Measurements from ENCODE around the gene CLEC1B. TPM values are rescaled to one million over a fixed set of nuclear protein-coding genes. Genes with fewer than 3 reads are reported as not detected.

Gene CLEC1B
- not detected in 2 replicates for total RNA-seq

DNA sequence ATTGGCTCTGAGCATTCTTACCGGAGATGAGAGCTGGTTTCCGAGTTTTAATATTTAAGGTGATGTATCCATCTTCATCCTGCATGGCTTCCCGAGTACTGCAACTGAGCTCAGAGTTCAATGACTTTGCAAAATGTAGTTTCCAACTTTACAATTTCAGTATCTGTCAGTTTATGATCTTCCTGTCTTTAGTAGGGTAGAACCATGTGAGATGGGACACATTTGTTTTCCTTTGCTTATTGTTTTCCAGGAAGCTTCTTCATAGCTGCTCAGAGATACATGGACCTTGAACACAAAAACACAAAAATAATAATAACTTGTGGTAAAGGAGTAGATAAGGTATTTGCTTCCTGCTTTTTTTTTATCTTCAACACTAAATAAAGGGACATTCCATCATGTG lies at the start of gene CLEC1B:
TSS of gene CLEC1B (minus strand) at position 106 of the 400 bp plus-strand sequence. CDS start at position 85, 21 bp downstream.

DNA sequence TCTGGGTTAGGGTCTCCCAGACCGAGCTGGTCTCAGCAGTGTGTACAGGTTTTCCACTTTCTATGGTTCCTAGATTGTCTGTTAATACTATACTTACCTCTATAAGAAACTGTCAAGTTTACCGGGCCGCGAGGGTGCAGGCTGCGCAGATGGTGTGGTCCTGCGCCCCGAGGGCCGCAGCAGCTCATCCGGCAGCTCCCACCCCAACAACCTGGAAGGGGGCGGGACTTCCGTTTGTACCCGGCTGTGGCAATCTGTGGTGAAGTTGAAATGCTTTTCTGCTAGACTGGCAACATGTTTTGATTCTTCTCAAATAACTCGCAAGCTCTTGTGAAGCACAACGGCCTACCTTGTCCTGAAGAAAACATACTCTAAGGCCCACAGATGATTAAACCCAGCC lies 31.5 kb upstream of the CLEC1B start, which contains the start of gene CLEC9A:
TSS of gene CLEC9A (plus strand) at position 237 of the 400 bp plus-strand sequence. CDS start 22,006 bp downstream, outside the sequence.

DNA sequence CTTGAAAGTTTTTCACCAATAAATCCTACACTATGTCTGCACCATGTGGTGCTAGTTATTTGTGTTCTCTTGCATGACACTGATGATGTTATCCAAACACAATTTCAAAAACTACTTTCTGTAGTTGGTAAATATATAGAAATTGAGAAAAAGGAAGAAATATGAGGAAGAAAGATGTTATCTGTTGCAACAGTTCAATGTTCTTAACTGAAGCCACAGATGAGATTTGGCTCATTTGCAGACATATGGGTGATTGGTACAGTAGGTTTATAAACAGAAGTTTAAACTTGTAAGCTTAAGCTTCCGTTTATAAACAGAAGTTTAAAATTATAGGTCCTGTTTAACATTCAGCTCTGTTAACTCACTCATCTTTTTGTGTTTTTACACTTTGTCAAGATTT lies 27.7 kb downstream of the CLEC1B start, which contains the start of gene CLEC12A:
TSS of gene CLEC12A (plus strand) at position 229 of the 400 bp plus-strand sequence. CDS start 188 bp downstream, outside the sequence.

Other genes starting within 250 kb of the CLEC1B start
- gene CD69, start 238.2 kb downstream of the CLEC1B start, total RNA-seq, result not detected in 2 replicates
- gene KLRF1, start 171.6 kb downstream of the CLEC1B start, total RNA-seq, result 0.47 TPM in 1 of 2 replicates, not detected in the other
- gene CLEC2B, start 129.8 kb downstream of the CLEC1B start, total RNA-seq, result 5.4 and 20.8 TPM in 2 replicates
- gene KLRF2, start 117.6 kb downstream of the CLEC1B start, total RNA-seq, result not detected in 2 replicates
- not detected in 2 replicates for gene CLEC2A, start 66.8 kb downstream of the CLEC1B start, total RNA-seq
- not detected in 2 replicates for gene CLEC12A, start 27.7 kb downstream of the CLEC1B start, total RNA-seq
- gene CLEC12B, start 11.5 kb upstream of the CLEC1B start, total RNA-seq, result not detected in 2 replicates
- not detected in 2 replicates for gene CLEC9A, start 31.6 kb upstream of the CLEC1B start, total RNA-seq
- gene CLEC1A, start 99.9 kb upstream of the CLEC1B start, total RNA-seq, result not detected in 2 replicates
- not detected in 2 replicates for gene CLEC7A, start 131.1 kb upstream of the CLEC1B start, total RNA-seq
- 0.16 TPM in 1 of 2 replicates, not detected in the other for gene OLR1, start 173.0 kb upstream of the CLEC1B start, total RNA-seq
- not detected in 2 replicates for gene TMEM52B, start 179.9 kb upstream of the CLEC1B start, total RNA-seq
- gene GABARAPL1, start 213.8 kb upstream of the CLEC1B start, total RNA-seq, result 89.4 and 103 TPM in 2 replicates